H1 (cell line): ENCODE measurements around the gene PCID2.

Experiments used
- CHD1 ChIP-seq: IDR thresholded peaks from 2 replicates; pipeline ENCODE4 v1.6.1; 2012; ENCODE audit warnings: low read depth, low read length, improper control_type of control experiment
- CREB1 ChIP-seq: IDR thresholded peaks from 2 replicates; pipeline ENCODE4 v1.6.1; 2012; ENCODE audit warnings: inconsistent platforms
- CTCF ChIP-seq, 3 experiments: IDR thresholded peaks; 1 replicate in 2 of 3; 2 replicates in 1 of 3; pipeline versions ENCODE4 v1.5.1 to v1.6.1; 2011; ENCODE audit warnings: low read length in 3 of 3, mild to moderate bottlenecking in 3 of 3, inconsistent platforms in 2 of 3, low read depth in 1 of 3, moderate library complexity in 1 of 3; ENCODE audit not compliant: insufficient read depth in 1 of 3; ENCODE audit errors: control extremely low read depth in 1 of 3
- EGR1 ChIP-seq: IDR thresholded peaks from 2 replicates; pipeline ENCODE4 v1.6.1; 2011; ENCODE audit warnings: low read depth, low read length, borderline replicate concordance
- EZH2 ChIP-seq: fragments of 200-600 bp; sonication (generic); IDR thresholded peaks from 2 replicates; pipeline ENCODE4 v1.7.1; 2012; ENCODE audit warnings: low read depth, mild to moderate bottlenecking, moderate library complexity, low read length, inconsistent platforms; ENCODE audit not compliant: severe bottlenecking
- GABPA ChIP-seq: IDR thresholded peaks from 2 replicates; pipeline ENCODE4 v1.6.1; 2011; ENCODE audit warnings: mild to moderate bottlenecking, low read length, moderate library complexity, borderline replicate concordance; ENCODE audit not compliant: insufficient read depth
- POLR2A ChIP-seq, 2 experiments: IDR thresholded peaks; 1 replicate in 1 of 2; 2 replicates in 1 of 2; pipeline ENCODE4 v1.6.1; 2011; ENCODE audit warnings: low read depth in 2 of 2, low read length in 2 of 2, mild to moderate bottlenecking in 2 of 2; ENCODE audit errors: control extremely low read depth in 1 of 2
- TAF1 ChIP-seq: IDR thresholded peaks from 2 replicates; pipeline ENCODE4 v1.6.1; 2011; ENCODE audit warnings: mild to moderate bottlenecking, low read depth, low read length

- TF ChIP-seq CTCF (IDR thresholded peaks at IDR 0.05; ENCODE audit: control extremely low read depth in 1 of 3, insufficient read depth in 1 of 3, low read depth in 1 of 3, low read length in 3 of 3) (no peak), EZH2 (no peak), CHD1 (no peak), GABPA (no peak), EGR1 (no peak), CREB1 (no peak), TAF1 (no peak), POLR2A (IDR thresholded peaks at IDR 0.05; ENCODE audit: control extremely low read depth in 1 of 2, low read depth in 2 of 2, low read length in 2 of 2) (no peak)
These were observed 73.1 kb downstream of the PCID2 start for GRCh38 chr13:113135281-113135760.
